ENCODE results near the gene SPRN.
"Not testable (repeated sequence)": the region's sequence is repeated elsewhere in the genome, so short reads cannot be mapped to it uniquely, and the experiment has no call there.

Gene SPRN

GRCh38 chr10:133377025-133377817, 47.2 kb downstream of the SPRN start:
- Histone ChIP-seq H3K9me2 (replicated peaks; ENCODE audit: insufficient read depth, low read length) (no peaks in the 10 kb centered on the region), H3K27ac (ENCODE audit: low read depth, low read length) (no peak overlapping the region), H3K36me3 (ENCODE audit: low read length) (no peaks in the 10 kb centered on the region), H2AFZ (ENCODE audit: low read depth, low read length, severe bottlenecking) (no peak overlapping the region), H3F3A (ENCODE audit: insufficient read depth) (peaks cover 5% of the 10 kb centered on the region), H3K27me3 (ENCODE audit: low read length) (no peaks in the 10 kb centered on the region), H3K4me2 (ENCODE audit: low read depth, low read length, poor library complexity, severe bottlenecking) (no peak overlapping the region), H4K20me1 (ENCODE audit: low read depth, low read length) (no peaks in the 10 kb centered on the region), H3K9me3 (ENCODE audit: insufficient read depth, low read length) (no peaks in the 10 kb centered on the region), H3K79me2 (ENCODE audit: insufficient read depth, low read length) (no peaks in the 10 kb centered on the region), H3K9ac (ENCODE audit: low read length) (no peak overlapping the region), H3K4me3 (ENCODE audit: insufficient read depth, low read length, poor library complexity, severe bottlenecking) (no peak overlapping the region)
- TF ChIP-seq EZH2phosphoT487 (conservative IDR thresholded peaks at IDR 0.05; ENCODE audit: low read length) (no peak), CTCF (IDR thresholded peaks at IDR 0.05; ENCODE audit: insufficient read depth, low read length, poor library complexity, severe bottlenecking) (no peak)

DNA sequence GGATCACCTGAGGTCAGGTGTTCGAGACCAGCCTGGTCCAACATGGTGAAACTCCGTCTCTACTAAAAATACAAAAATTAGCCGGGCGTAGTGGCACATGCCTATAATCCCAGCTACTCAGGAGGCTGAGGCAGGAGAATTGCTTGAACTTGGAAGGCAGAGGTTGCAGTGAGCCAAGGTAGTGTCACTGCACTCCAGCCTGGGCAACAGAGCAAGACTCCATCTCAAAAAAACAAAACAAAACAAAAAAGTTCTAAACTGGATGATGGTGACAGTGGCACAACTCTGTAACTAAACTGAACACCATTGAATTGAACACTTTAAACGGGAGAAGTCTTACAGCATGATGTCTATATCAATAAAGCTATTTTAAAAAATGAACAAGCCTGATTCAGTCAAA, 48.2 kb downstream of the SPRN start:
- not testable (repeated sequence) for H3K27ac ChIP-seq (ENCODE audit: low read depth, low read length); H3K9ac ChIP-seq (ENCODE audit: low read length); H3K36me3 ChIP-seq (ENCODE audit: low read length); H3K9me2 ChIP-seq (replicated peaks; ENCODE audit: insufficient read depth, low read length); H3K79me2 ChIP-seq (ENCODE audit: insufficient read depth, low read length); H3F3A ChIP-seq (ENCODE audit: insufficient read depth); H4K20me1 ChIP-seq (ENCODE audit: low read depth, low read length); H3K9me3 ChIP-seq (ENCODE audit: insufficient read depth, low read length); H3K4me3 ChIP-seq (ENCODE audit: insufficient read depth, low read length, poor library complexity, severe bottlenecking); H2AFZ ChIP-seq (ENCODE audit: low read depth, low read length, severe bottlenecking); H3K4me2 ChIP-seq (ENCODE audit: low read depth, low read length, poor library complexity, severe bottlenecking); H3K27me3 ChIP-seq (ENCODE audit: low read length)

DNA sequence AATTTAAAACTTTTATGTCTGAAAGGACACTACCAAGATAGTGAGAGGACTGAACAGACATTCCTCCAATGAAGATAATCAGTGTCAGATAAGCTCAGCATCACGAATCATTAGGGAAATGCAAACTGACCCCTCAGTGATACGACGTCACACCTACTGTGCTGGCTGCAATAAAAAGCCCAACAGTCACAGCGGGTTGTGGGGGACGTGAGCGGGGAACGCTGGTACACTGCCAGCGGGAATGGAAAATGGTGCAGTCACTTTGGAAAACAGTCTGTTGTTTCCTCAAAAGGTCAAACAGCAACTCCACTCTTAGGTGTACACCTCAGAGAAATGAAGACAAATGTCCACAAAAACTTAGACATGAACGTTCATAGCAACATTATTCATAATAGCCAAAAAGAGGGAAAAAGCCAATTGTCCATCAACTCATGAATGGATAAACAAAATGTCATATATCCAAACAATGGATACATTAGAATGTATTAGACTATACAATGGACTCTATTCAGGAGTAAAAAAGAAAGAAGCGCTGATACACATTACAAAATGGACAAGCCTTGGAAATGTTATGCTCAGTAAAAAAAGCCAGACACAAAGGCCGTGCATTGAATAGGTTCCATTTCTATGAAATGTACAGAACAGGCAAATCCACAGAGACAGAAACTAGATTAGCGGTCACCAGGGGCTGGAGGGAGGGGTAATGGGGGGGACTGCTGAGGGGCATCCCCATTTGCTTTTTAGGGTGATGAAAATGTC, 48.9 kb downstream of the SPRN start:
- TF ChIP-seq CTCF (IDR thresholded peaks at IDR 0.05; ENCODE audit: insufficient read depth, low read length, poor library complexity, severe bottlenecking) = no peak
- TF ChIP-seq EZH2phosphoT487 (conservative IDR thresholded peaks at IDR 0.05; ENCODE audit: low read length) = no peak
- H3K9ac ChIP-seq (ENCODE audit: low read length) = no peak overlapping the region
- no peaks in the 10 kb centered on the region for H3K27me3 ChIP-seq (ENCODE audit: low read length)
- H3K79me2 ChIP-seq (ENCODE audit: insufficient read depth, low read length) = no peaks in the 10 kb centered on the region
- peaks cover 5% of the 10 kb centered on the region for H3F3A ChIP-seq (ENCODE audit: insufficient read depth)
- no peaks in the 10 kb centered on the region for H3K9me3 ChIP-seq (ENCODE audit: insufficient read depth, low read length)
- no peak overlapping the region for H2AFZ ChIP-seq (ENCODE audit: low read depth, low read length, severe bottlenecking)
- no peak overlapping the region for H3K4me2 ChIP-seq (ENCODE audit: low read depth, low read length, poor library complexity, severe bottlenecking)
- no peaks in the 10 kb centered on the region for H3K9me2 ChIP-seq (replicated peaks; ENCODE audit: insufficient read depth, low read length)
- H3K4me3 ChIP-seq (ENCODE audit: insufficient read depth, low read length, poor library complexity, severe bottlenecking) = no peak overlapping the region
- H4K20me1 ChIP-seq (ENCODE audit: low read depth, low read length) = no peaks in the 10 kb centered on the region
- no peak overlapping the region for H3K27ac ChIP-seq (ENCODE audit: low read depth, low read length)
- H3K36me3 ChIP-seq (ENCODE audit: low read length) = no peaks in the 10 kb centered on the region

Data from SU-DHL-6 (cell line).